Measurements from ENCODE around the gene DNAI1.
"Not testable (repeated sequence)": the region's sequence is repeated elsewhere in the genome, so short reads cannot be mapped to it uniquely, and the experiment has no call there.

The DNAI1 gene

GRCh38 chr9:34458013-34458958 is at the start of gene DNAI1, which contains the start of gene FAM219A:
Gene DNAI1 (plus strand): TSS chr9:34458805. CDS start chr9:34459006, 201 bp downstream.
Gene FAM219A (minus strand): TSS chr9:34458570. CDS start chr9:34458263, 307 bp downstream.
- peak; percentile 97 to 99 for DNase-seq (ENCODE audit: low read depth in 2 of 2)

- DNase-seq (ENCODE audit: low read depth in 2 of 2): no peak
Measured at GRCh38 chr9:34409154-34409553, 49.5 kb upstream of the DNAI1 start.

- DNase-seq (ENCODE audit: low read depth in 2 of 2): no peak
Measured at GRCh38 chr9:34412336-34412735, 46.3 kb upstream of the DNAI1 start.

- DNase-seq (ENCODE audit: low read depth in 2 of 2): peak; percentile 16 to 35
Measured at GRCh38 chr9:34413231-34413852, 45.3 kb upstream of the DNAI1 start.

GRCh38 chr9:34417734-34418133 is 40.9 kb upstream of the DNAI1 start:
- no peak for DNase-seq (ENCODE audit: low read depth in 2 of 2)

- DNase-seq (ENCODE audit: low read depth in 2 of 2): no peak
Measured at GRCh38 chr9:34419716-34420504, 38.7 kb upstream of the DNAI1 start.

GRCh38 chr9:34426347-34427074 is 32.1 kb upstream of the DNAI1 start:
- no peak for DNase-seq (ENCODE audit: low read depth in 2 of 2)

GRCh38 chr9:34428325-34428958 is 30.2 kb upstream of the DNAI1 start:
- no peak for DNase-seq (ENCODE audit: low read depth in 2 of 2)

- peak in 1 of 2 donors; percentile 2 for DNase-seq (ENCODE audit: low read depth in 2 of 2)
Measured at GRCh38 chr9:34430843-34431437, 27.7 kb upstream of the DNAI1 start.

GRCh38 chr9:34431667-34432066 is 26.9 kb upstream of the DNAI1 start:
- no peak for DNase-seq (ENCODE audit: low read depth in 2 of 2)

- peak; percentile 34 to 50 for DNase-seq (ENCODE audit: low read depth in 2 of 2)
Measured at GRCh38 chr9:34437006-34437925, 21.3 kb upstream of the DNAI1 start.

- DNase-seq (ENCODE audit: low read depth in 2 of 2): not testable (repeated sequence)
Measured at GRCh38 chr9:34437926-34438307, 20.7 kb upstream of the DNAI1 start.

GRCh38 chr9:34438465-34438864 is 20.1 kb upstream of the DNAI1 start:
- not testable (repeated sequence) for DNase-seq (ENCODE audit: low read depth in 2 of 2)

- no peak for DNase-seq (ENCODE audit: low read depth in 2 of 2)
Measured at GRCh38 chr9:34440017-34440416, 18.6 kb upstream of the DNAI1 start.

GRCh38 chr9:34442770-34443169 is 15.8 kb upstream of the DNAI1 start:
- DNase-seq (ENCODE audit: low read depth in 2 of 2): no peak

- DNase-seq (ENCODE audit: low read depth in 2 of 2): no peak
Measured at GRCh38 chr9:34443533-34443932, 15.1 kb upstream of the DNAI1 start.

GRCh38 chr9:34443976-34444375 is 14.6 kb upstream of the DNAI1 start:
- DNase-seq (ENCODE audit: low read depth in 2 of 2): no peak

- DNase-seq (ENCODE audit: low read depth in 2 of 2): no peak
Measured at GRCh38 chr9:34446468-34446891, 12.1 kb upstream of the DNAI1 start.

GRCh38 chr9:34446951-34447350 is 11.7 kb upstream of the DNAI1 start:
- DNase-seq (ENCODE audit: low read depth in 2 of 2): no peak

Data from stimulated activated CD4-positive, alpha-beta T cell treated with anti-CD3 and anti-CD28 coated beads, Interleukin-4, amount 100 ng/mL, for 48 hours (primary cell).